HG03558 (cell line): ENCODE data around the gene AGBL4.

Experiments
- ATAC-seq: cut with Tn5 transposase; IDR thresholded peaks from one replicate; pipeline ENCODE4 v1.9.1; 2021; ENCODE audit warnings: moderate number of reproducible peaks; ENCODE audit not compliant: unreplicated experiment; ENCODE audit errors: extremely low read depth

Gene AGBL4

GRCh38 chr1:48920851-48921250 lies 1102.9 kb downstream of the AGBL4 start:
- ATAC-seq = no peak

DNA sequence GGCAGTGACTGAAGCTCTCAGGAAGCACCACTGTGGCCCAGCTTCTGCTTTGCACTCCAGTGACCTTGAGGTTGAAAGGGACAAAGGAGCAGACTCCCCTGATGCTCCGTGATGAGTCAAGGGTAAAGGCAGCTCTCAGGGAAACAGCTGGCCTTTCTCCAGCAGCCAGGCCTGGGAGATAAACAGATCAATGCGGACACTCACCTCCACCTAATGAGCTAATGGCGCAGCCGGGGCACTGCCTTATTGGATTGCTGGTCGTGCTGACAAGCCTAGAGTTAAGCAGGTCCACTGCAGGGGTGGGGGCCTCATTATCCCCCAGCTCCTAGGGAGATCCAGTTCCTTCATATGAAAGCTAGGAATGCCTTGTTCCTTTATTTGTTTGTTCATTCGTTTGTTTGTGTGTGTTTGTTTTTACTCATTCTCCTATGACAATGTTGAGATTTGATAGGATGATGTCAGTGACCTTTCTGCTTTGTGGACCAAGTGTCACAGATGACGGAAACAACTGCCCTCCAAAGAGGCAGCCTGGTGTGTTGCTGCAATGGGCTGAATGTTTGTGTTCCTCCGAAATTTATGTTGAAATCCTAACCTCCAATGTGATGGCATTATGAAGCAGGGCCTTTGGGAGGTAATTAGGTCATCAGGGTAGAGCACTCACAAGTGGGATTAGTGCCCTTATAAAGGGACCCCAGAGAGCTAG lies 1105.7 kb downstream of the AGBL4 start:
- ATAC-seq = no peak

DNA sequence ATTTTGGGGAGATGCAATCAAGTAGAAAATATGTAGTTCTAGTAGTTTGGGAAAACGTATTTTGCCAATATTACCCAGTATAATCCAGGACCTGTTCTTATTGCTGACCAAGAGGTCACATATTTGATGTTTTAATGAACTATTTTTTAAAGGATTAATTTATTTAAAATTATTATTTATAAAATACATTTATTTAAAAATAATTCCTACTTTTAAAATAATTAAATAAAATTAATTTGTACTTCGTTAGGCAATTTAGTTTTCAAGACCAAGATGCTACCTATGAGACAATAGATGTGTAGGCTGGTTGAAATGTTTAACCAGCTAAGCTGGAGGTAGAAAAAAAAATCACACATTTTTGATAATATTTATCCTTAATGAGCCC lies 1106.7 kb downstream of the AGBL4 start:
- no peak for ATAC-seq

DNA sequence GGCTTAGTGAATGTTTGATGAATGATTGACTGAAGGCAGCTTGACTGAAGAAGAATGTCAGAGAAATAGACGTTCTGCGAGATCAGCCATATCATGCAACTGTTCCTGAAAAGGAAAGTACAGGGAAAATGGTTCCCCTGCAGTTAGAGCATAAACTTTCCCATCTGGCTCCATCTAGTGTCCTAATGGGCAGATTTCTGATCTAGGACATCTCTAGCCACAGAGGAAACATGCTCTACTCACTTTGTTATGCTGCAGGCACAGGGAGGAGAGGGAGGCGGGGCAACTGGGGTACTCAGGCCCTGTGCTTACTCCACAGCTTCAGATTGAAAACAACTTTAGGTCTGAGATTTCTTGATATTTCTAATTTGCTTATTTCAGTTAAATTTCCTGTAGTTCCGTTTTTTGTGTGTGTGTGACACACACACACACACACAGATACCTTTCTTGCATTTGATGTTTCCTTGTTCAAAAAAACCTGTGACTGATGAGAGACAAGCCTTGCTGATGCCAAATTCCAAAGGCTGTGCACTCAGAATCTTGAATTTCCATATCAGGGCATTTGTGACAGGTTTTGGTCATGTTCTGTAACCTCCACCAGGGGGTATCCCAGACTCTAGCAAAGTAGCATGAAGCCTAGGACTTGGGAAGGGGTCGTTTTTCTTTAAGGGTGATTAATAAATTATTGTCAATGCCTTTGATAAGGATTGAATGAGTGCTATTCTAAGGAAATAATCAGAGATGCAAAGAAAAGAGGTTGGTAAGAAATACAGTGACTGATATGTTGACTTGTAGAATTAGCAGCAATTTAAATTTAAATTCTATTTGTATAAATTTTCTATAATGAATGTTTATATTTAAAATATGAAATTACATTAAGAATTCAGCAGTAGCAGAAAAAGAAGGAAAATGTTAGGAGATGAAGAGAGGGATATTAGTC lies 1107.4 kb downstream of the AGBL4 start:
- no peak for ATAC-seq

GRCh38 chr1:48908606-48909005 lies 1115.1 kb downstream of the AGBL4 start:
- no peak for ATAC-seq

GRCh38 chr1:48906729-48907128 lies 1117.0 kb downstream of the AGBL4 start:
- ATAC-seq = no peak

GRCh38 chr1:48906164-48906563 lies 1117.6 kb downstream of the AGBL4 start:
- ATAC-seq = no peak

GRCh38 chr1:48903291-48903690 lies 1120.5 kb downstream of the AGBL4 start:
- no peak for ATAC-seq

DNA sequence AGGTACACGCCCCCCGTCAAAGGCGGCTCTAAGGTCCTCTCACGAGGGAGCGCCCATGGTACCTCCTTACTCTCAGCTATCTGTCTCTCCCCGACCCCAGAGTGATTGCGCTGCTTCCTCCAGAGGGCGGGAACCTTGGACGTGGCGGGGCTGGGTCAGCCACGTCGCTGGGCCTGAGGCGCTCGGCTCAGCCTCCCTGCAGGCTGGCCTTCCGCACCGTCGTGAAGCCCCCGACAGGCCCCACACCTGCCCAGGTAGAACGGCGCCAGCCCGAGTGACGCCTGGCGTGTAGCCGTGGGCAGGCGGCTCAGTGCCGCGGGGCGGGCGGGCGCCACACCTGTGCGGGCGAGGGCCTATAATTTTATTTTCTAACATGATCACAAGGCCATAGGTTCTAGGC lies 1124.9 kb downstream of the AGBL4 start:
- ATAC-seq = no peak

- ATAC-seq = no peak
These were observed 1134.1 kb downstream of the AGBL4 start for GRCh38 chr1:48889615-48890014.

- ATAC-seq = no peak
These were observed 1134.7 kb downstream of the AGBL4 start for GRCh38 chr1:48889082-48889481.

DNA sequence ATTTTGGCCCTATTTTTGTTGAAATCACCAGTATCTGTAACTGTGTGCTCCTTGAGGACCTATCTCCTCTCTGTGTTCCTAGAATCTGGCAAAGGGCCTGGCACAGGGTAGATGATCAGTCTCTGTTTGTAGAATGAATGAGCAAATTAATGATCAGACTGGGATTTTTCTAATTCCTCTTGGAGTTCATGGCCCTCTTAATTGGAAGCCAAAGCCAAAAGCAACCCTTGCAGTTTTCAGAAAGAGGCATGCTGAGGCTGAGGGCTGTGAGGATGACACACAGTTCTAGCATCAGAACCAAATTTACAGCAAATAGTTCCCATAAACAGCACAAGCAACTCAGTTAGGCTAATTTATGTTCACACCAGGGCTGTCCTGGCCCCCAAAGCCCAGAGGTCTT lies 1136.0 kb downstream of the AGBL4 start:
- no peak for ATAC-seq

- no peak for ATAC-seq
These were observed 1141.7 kb downstream of the AGBL4 start for GRCh38 chr1:48882020-48882419.

DNA sequence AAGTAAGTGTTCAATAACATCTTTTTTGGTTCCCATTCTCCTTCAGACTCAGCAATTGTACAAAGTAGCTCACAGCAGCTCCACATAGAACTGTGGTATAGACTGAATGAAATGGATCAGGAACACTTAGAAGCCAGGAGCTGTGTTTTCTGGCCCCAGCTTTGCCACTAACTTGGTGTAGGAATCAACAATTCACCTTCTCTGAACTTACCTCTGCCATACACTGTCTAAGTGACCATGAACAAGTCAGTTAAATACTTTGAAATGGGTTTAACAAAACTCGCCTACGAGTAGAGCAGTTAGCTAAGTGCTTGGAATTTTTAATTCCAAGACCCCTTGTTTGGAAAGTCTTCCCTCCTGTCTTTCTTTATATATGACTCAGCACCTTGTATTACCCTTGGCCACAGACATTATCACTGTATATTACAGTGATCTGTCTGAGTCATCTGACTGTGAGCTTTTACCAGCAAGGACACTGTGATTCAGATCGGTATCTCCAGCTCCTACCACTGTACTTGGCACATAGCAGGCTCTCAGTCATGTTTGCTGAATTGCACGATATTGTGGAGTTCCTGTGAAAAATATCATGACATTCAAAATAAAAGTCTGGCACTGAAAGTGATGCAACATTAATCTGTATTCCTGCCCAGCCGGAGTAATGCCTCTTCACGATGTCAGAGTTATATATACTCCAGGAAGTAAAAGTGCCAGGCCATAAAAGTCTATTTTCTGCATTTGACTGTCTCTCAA lies 1145.4 kb downstream of the AGBL4 start:
- ATAC-seq = no peak

- no peak for ATAC-seq
These were observed 1147.4 kb downstream of the AGBL4 start for GRCh38 chr1:48876330-48876785.

- ATAC-seq = no peak
These were observed 1148.0 kb downstream of the AGBL4 start for GRCh38 chr1:48875552-48876329.

- ATAC-seq = no peak
These were observed 1149.8 kb downstream of the AGBL4 start for GRCh38 chr1:48873944-48874343.

- ATAC-seq = no peak
These were observed 1153.2 kb downstream of the AGBL4 start for GRCh38 chr1:48870596-48870995.

GRCh38 chr1:48869116-48869893 lies 1154.4 kb downstream of the AGBL4 start:
- no peak for ATAC-seq
